BJ (cell line): ENCODE data around the gene SHCBP1L. TPM values are rescaled to one million over a fixed set of nuclear protein-coding genes. Genes with fewer than 3 reads are reported as not detected.

Source experiments
- CTCF ChIA-PET: fragments of 350-600 bp; formaldehyde crosslinking; extraction: SDS; loops from one replicate; lab custom pipeline; 2021; ENCODE audit warnings: antibody characterized with exemption, inconsistent platforms; lab: Yijun Ruan, JAX
- POLR2A ChIA-PET: fragments of 300-600 bp; sonication (Branson Sonifier 250); formaldehyde crosslinking; extraction: SDS; loops from one replicate; lab custom pipeline; 2021; ENCODE audit warnings: antibody characterized with exemption; lab: Charles Lee
- DNase-seq: peaks from one replicate; pipeline ENCODE4 v3.0.0-alpha.2; 2011; ENCODE audit warnings: low read depth
- H3K27me3 ChIP-seq: 2 replicates; pipeline ENCODE4 v1.6.0; 2011; ENCODE audit warnings: low read length; ENCODE audit not compliant: control insufficient read depth, insufficient read depth
- H3K36me3 ChIP-seq: 2 replicates; pipeline ENCODE4 v1.5.1; 2011; ENCODE audit warnings: low read length; ENCODE audit not compliant: control insufficient read depth, insufficient read depth
- H3K4me3 ChIP-seq: 2 replicates; pipeline ENCODE4 v1.5.1; 2011; ENCODE audit warnings: low read depth, mild to moderate bottlenecking, control low read depth, low read length
- polyA plus RNA-seq: library from polyadenylated mRNA; depleted of rRNA; stranded (reverse); fragments of >200 nt; gene quantifications from 2 replicates; pipeline ENCODE4 v1.2.3, GENCODE V29; 2011; rRNA removed
- small RNA-seq: library from RNA; depleted of rRNA; stranded (forward); fragments of <200 nt; gene quantifications from one replicate; pipeline ENCODE3, GENCODE V24; 2012; ENCODE audit warnings: low replicate concordance, low read depth; ENCODE audit not compliant: insufficient read length
- TF ChIP-seq, protein P1 (sequence below): IDR thresholded peaks from 2 replicates; pipeline ENCODE4 v1.5.1; 2011; ENCODE audit warnings: low read depth, mild to moderate bottlenecking, control low read depth, inconsistent platforms, low read length, moderate library complexity; ENCODE audit not compliant: insufficient read depth

SHCBP1L gene
- polyA plus RNA-seq, 1 experiment: not detected

DNA sequence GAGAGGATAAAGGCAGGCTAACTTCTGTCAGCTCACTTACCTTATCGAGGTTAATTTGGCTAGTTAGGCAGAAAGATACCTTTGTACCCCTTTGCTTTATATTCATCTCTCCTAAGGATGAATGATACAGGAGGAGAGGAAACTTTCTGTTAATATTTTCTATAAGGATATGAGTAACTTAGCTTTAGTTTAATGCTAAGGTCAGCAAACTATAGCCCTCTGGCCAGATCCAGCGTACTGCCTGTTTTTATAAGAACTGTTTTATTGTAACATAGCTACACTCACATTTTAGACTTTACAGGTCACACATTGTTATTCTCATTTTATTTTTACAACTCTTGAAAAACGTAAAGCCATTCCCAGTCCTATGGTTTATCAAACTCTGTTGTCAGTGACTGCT lies 95.8 kb downstream of the SHCBP1L start:
- ChIA-PET POLR2A (no interaction called here), CTCF (interaction anchor here (0.8 kb wide), 1 partner anchor 19 kb away, joined by 3 read pairs; no protein-coding TSS in a partner anchor)
- TF ChIP-seq, protein P1, sequence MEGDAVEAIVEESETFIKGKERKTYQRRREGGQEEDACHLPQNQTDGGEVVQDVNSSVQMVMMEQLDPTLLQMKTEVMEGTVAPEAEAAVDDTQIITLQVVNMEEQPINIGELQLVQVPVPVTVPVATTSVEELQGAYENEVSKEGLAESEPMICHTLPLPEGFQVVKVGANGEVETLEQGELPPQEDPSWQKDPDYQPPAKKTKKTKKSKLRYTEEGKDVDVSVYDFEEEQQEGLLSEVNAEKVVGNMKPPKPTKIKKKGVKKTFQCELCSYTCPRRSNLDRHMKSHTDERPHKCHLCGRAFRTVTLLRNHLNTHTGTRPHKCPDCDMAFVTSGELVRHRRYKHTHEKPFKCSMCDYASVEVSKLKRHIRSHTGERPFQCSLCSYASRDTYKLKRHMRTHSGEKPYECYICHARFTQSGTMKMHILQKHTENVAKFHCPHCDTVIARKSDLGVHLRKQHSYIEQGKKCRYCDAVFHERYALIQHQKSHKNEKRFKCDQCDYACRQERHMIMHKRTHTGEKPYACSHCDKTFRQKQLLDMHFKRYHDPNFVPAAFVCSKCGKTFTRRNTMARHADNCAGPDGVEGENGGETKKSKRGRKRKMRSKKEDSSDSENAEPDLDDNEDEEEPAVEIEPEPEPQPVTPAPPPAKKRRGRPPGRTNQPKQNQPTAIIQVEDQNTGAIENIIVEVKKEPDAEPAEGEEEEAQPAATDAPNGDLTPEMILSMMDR: no peak
- H3K36me3 ChIP-seq: peaks cover 19% of the 10 kb centered on the region
- no peak overlapping the region for H3K4me3 ChIP-seq
- no peaks in the 10 kb centered on the region for H3K27me3 ChIP-seq
- no peak for DNase-seq

DNA sequence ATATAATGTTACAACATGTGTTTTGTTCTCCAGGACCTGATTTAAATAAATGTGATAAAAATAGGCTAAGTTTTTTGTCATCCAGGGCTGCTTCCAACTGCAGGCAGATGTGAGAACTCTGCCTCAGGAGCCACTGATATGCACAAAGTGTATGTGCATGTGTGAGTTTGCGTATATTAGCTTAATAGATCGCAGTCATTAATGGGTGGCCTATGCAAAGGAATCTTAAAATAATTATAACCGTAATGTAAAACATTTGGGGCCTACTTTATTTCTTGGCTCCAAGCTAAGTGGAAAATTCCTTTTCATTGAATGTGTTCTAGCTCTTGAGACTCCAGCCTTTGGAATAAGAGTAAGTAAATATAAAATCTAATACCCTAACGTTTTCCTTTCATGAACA lies 97.1 kb downstream of the SHCBP1L start:
- H3K36me3 ChIP-seq: peaks cover 18% of the 10 kb centered on the region
- CTCF ChIA-PET: interaction anchor here (1.0 kb wide), 2 partner anchors 8 to 18 kb away, joined by 3 read pairs; no protein-coding TSS in a partner anchor
- TF ChIP-seq, protein P1: no peak
- POLR2A ChIA-PET: no interaction called here
- no peak overlapping the region for H3K4me3 ChIP-seq
- peak; percentile 8 for DNase-seq
- no peaks in the 10 kb centered on the region for H3K27me3 ChIP-seq

DNA sequence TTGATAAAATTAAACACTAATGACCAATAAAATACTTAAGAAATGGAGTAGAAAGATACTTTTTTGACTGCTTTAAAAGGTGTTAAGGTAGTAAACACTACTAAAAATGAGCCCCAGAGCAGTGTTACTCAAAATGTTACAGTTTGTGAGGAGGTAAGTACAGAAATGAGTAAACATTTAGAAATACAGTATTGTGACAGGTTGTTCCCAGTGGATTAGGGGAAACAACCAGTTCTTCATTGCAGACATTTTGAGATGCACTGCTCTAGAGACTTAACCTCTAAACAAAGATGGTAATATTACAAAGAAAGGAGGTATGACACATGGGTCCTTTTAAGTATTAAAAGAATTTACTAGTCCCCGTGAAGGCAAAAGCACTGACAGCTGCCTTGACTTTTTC lies 101.1 kb downstream of the SHCBP1L start:
- H3K4me3 ChIP-seq: no peak overlapping the region
- peaks cover 12% of the 10 kb centered on the region for H3K36me3 ChIP-seq
- ChIA-PET CTCF (no interaction called here), POLR2A (no interaction called here)
- DNase-seq: no peak
- no peaks in the 10 kb centered on the region for H3K27me3 ChIP-seq
- TF ChIP-seq, protein P1: no peak

DNA sequence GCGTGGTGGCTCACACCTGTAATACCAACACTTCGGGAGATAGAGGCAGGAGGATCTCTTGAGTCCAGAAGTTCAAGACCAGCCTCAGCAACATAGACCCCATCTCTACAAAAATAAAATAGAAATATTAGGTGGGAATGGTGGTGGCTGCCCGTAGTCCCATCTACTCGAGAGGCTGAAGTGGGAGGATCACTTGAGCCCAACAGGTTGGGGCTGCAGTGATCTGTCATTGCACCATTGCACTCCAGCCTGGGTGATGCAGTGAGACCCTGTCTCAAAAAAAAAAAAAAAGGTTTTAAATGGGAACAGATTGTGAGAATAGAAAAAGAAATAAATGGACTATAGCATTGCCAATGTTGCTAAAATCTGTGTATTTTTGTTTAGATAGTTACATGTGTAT lies 102.6 kb downstream of the SHCBP1L start:
- no peak overlapping the region for H3K4me3 ChIP-seq
- no peak for DNase-seq
- H3K36me3 ChIP-seq: peaks cover 14% of the 10 kb centered on the region
- no peaks in the 10 kb centered on the region for H3K27me3 ChIP-seq
- CTCF ChIA-PET: no interaction called here
- POLR2A ChIA-PET: no interaction called here
- TF ChIP-seq, protein P1: no peak

Small RNA genes within 50 kb of the gene (small RNA-seq; reads per million reads assigned to genes)
- not detected for gene HMGN1P4
- not detected for gene RNU6-41P

Other genes starting within 250 kb of the SHCBP1L start
- gene NPL, start 163.4 kb downstream of the SHCBP1L start, polyA plus RNA-seq: 1.2 TPM in 2 replicates
- 111 and 152 TPM in 2 replicates for gene DHX9, start 113.8 kb downstream of the SHCBP1L start, polyA plus RNA-seq
- gene LAMC1, start 70.3 kb upstream of the SHCBP1L start, polyA plus RNA-seq: 349 and 360 TPM in 2 replicates
- gene LAMC2, start 233.1 kb upstream of the SHCBP1L start, polyA plus RNA-seq: 0.70 and 0.96 TPM in 2 replicates